SK-N-SH (cell line): ENCODE measurements around the gene GPD1. TPM values are rescaled to one million over a fixed set of nuclear protein-coding genes. Genes with fewer than 3 reads are reported as not detected.

ENCODE experiments used
- CTCF ChIA-PET: fragments of 300-600, 350-600 bp; formaldehyde crosslinking; extraction: SDS; loops from one replicate; lab custom pipeline; 2021; lab: Yijun Ruan, JAX
- POLR2A ChIA-PET: fragments of 350-600 bp; sonication (Branson Sonifier 250); formaldehyde crosslinking; extraction: SDS; loops from one replicate; lab custom pipeline; 2020; ENCODE audit warnings: antibody characterized with exemption, inconsistent platforms; lab: Yijun Ruan, JAX
- DNase-seq: peaks from one replicate; pipeline ENCODE4 v3.0.0; 2012
- H2AFZ ChIP-seq: fragments of 200-600 bp; sonication (generic); 2 replicates; pipeline ENCODE4 v1.8.1; 2016; ENCODE audit warnings: antibody characterized with exemption, mild to moderate bottlenecking, low read depth
- H3F3A ChIP-seq: fragments of 200-600 bp; sonication (generic); replicated peaks from 2 replicates; pipeline ENCODE3; 2016; ENCODE audit warnings: antibody characterized with exemption, mild to moderate bottlenecking; ENCODE audit not compliant: insufficient read depth
- H3K27ac ChIP-seq, 2 experiments: fragments of 200-500 bp in 1 of 2; fragments of 200-600 bp in 1 of 2; sonication (Bioruptor generic) in 1 of 2; sonication (generic), shearing (Covaris generic) in 1 of 2; 2 replicates each; pipeline versions ENCODE4 v1.5.1 to v1.6.1; 2014 to 2016; ENCODE audit warnings: low read depth in 2 of 2, inconsistent platforms in 1 of 2, low read length in 1 of 2, mild to moderate bottlenecking in 1 of 2, mixed read lengths in 1 of 2
- H3K27me3 ChIP-seq: fragments of 200-600 bp; sonication (generic), shearing (Covaris generic); 2 replicates; pipeline ENCODE4 v1.6.1; 2016; ENCODE audit warnings: mixed run types; ENCODE audit not compliant: insufficient read depth
- H3K36me3 ChIP-seq, 2 experiments: fragments of 200-500 bp in 1 of 2; fragments of 200-600 bp in 1 of 2; sonication (Bioruptor generic) in 1 of 2; sonication (generic) in 1 of 2; replicated peaks in 1 of 2; 2 replicates each; pipeline versions ENCODE3 to v1.5.1; 2014 to 2016; ENCODE audit warnings: low read length in 1 of 2, mild to moderate bottlenecking in 1 of 2; ENCODE audit not compliant: insufficient read depth in 2 of 2, control insufficient read depth in 1 of 2
- H3K4me1 ChIP-seq, 2 experiments: fragments of 200-500 bp in 1 of 2; fragments of 200-600 bp in 1 of 2; sonication (Bioruptor generic) in 1 of 2; sonication (generic), shearing (Covaris generic) in 1 of 2; 2 replicates each; pipeline versions ENCODE4 v1.5.1 to v1.6.1; 2014 to 2016; ENCODE audit warnings: low read depth in 1 of 2, low read length in 1 of 2, mixed run types in 1 of 2; ENCODE audit not compliant: insufficient read depth in 2 of 2, control insufficient read depth in 1 of 2
- H3K4me2 ChIP-seq: fragments of 200-600 bp; sonication (generic), shearing (Covaris generic); 2 replicates; pipeline ENCODE4 v1.6.1; 2017; ENCODE audit warnings: mixed run types
- H3K4me3 ChIP-seq, 2 experiments: fragments of 200-500 bp in 1 of 2; fragments of 200-600 bp in 1 of 2; sonication (Bioruptor generic) in 1 of 2; sonication (generic), shearing (Covaris generic) in 1 of 2; 2 replicates each; pipeline versions ENCODE4 v1.5.1 to v1.8.1; 2014 to 2016; ENCODE audit warnings: low read depth in 2 of 2, inconsistent platforms in 1 of 2, low read length in 1 of 2, mild to moderate bottlenecking in 1 of 2, mixed read lengths in 1 of 2, moderate library complexity in 1 of 2
- H3K79me2 ChIP-seq: fragments of 200-600 bp; sonication (generic); 2 replicates; pipeline ENCODE4 v1.8.1; 2017; ENCODE audit warnings: mild to moderate bottlenecking; ENCODE audit not compliant: insufficient read depth
- H3K9ac ChIP-seq: fragments of 200-600 bp; sonication (generic); 2 replicates; pipeline ENCODE4 v1.6.1; 2017; ENCODE audit warnings: mixed run types
- H3K9me2 ChIP-seq: fragments of 200-600 bp; sonication (generic); 2 replicates; pipeline ENCODE4 v1.6.1; 2017; ENCODE audit warnings: mixed run types
- H3K9me3 ChIP-seq: fragments of 200-600 bp; sonication (generic); 2 replicates; pipeline ENCODE4 v1.6.1; 2017; ENCODE audit warnings: mixed run types, mild to moderate bottlenecking, moderate library complexity
- H4K20me1 ChIP-seq: fragments of 200-600 bp; sonication (generic); 2 replicates; pipeline ENCODE4 v1.6.1; 2017; ENCODE audit warnings: mild to moderate bottlenecking, mixed run types; ENCODE audit not compliant: insufficient read depth
- EZH2phosphoT487 ChIP-seq: fragments of 200-600 bp; sonication (generic); IDR thresholded peaks from 2 replicates; pipeline ENCODE4 v1.6.1; 2017; ENCODE audit warnings: low read depth, mixed run types, mild to moderate bottlenecking, antibody characterized with exemption, moderate library complexity, borderline replicate concordance
- FOSL2 ChIP-seq: IDR thresholded peaks from 2 replicates; pipeline ENCODE4 v1.4.0; 2012; ENCODE audit warnings: low read depth, mild to moderate bottlenecking, moderate library complexity, borderline replicate concordance
- NRF1 ChIP-seq: IDR thresholded peaks from 2 replicates; pipeline ENCODE4 v1.6.1; 2012; ENCODE audit warnings: low read depth, mild to moderate bottlenecking, low read length
- RAD21 ChIP-seq: IDR thresholded peaks from 2 replicates; pipeline ENCODE4 v1.6.1; 2012; ENCODE audit warnings: mild to moderate bottlenecking, low read length
- RFX5 ChIP-seq: IDR thresholded peaks from 2 replicates; pipeline ENCODE4 v1.6.1; 2012; ENCODE audit warnings: mild to moderate bottlenecking, improper control_type of control experiment, low read length
- TCF12 ChIP-seq: IDR thresholded peaks from 2 replicates; pipeline ENCODE4 v1.4.0; 2012
- YY1 ChIP-seq: IDR thresholded peaks from 2 replicates; pipeline ENCODE4 v1.4.0; 2012; ENCODE audit warnings: low read depth, mild to moderate bottlenecking
- WGBS: methylation state at CpG from one replicate; pipeline ENCODE4 v1.1.6; 2017; ENCODE audit warnings: low lambda C conversion rate; 5-methylcytosine and 5-hydroxymethylcytosine counted together
- polyA plus RNA-seq, 3 experiments: library from polyadenylated mRNA; depleted of rRNA; stranded (reverse); fragments of >200 nt; gene quantifications; 2 replicates each; pipeline ENCODE4 v1.2.3, GENCODE V29; 2012
- TF ChIP-seq, protein P1 (sequence below): IDR thresholded peaks from 2 replicates; pipeline ENCODE4 v1.4.0; 2012; ENCODE audit warnings: low read depth, borderline replicate concordance
- TF ChIP-seq, protein P2 (sequence below): IDR thresholded peaks from 2 replicates; pipeline ENCODE4 v1.4.0; 2012; ENCODE audit warnings: low read depth
- TF ChIP-seq, protein P3 (sequence below): IDR thresholded peaks from 2 replicates; pipeline ENCODE4 v1.6.1; 2012; ENCODE audit warnings: mild to moderate bottlenecking, low read depth, low read length, moderate library complexity
- TF ChIP-seq, protein P4 (sequence below): IDR thresholded peaks from 2 replicates; pipeline ENCODE4 v1.4.0; 2012; ENCODE audit warnings: low read depth, borderline replicate concordance
- TF ChIP-seq, protein P5 (sequence below): fragments of 200-600 bp; sonication (generic); IDR thresholded peaks from 2 replicates; pipeline ENCODE4 v1.6.1; 2017; ENCODE audit warnings: antibody characterized with exemption, mild to moderate bottlenecking, moderate library complexity

Gene GPD1
- polyA plus RNA-seq, 1 of the 3 experiments (the other 2 are of a cell fraction): 0.07 TPM

DNA sequence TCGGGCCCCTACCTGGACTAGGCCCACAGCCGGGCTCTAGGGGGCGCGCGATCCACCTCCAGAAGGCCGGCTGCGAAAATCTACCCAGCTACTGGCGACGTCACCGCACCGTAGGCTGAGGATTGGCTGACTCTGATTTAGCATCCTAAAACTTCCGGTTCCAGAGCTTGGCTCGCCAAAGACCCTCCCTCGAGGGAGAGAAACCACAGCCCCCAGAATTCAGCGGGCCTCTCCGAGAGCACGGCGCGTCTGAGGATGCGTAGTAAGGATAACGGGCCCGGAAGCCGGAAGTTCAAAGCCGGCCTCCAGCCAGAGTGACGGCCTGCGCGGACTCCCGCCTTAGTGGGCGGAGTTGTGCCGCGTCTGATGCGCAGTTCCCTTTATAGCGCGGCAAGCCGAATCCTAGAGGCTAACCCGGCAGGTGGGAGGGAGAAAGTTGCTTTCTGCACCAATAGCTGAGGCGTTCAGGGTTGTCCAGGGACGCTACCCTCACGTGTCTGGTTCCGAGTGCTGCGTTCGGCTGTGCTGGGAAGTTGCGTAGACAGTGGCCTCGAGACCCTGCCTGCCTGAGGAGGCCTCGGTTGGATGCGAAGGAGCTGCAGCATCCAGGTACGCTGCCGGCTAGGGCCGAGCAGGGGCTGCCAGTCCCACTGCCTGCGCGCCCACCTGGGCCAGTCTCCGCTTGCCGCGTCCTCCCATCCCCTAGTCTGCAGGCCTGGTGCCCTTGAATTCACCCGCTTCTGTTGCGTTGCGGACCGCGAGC is 8.1 kb downstream of the GPD1 start, which contains the start of gene COX14 (continued):
- TF ChIP-seq, protein P1, sequence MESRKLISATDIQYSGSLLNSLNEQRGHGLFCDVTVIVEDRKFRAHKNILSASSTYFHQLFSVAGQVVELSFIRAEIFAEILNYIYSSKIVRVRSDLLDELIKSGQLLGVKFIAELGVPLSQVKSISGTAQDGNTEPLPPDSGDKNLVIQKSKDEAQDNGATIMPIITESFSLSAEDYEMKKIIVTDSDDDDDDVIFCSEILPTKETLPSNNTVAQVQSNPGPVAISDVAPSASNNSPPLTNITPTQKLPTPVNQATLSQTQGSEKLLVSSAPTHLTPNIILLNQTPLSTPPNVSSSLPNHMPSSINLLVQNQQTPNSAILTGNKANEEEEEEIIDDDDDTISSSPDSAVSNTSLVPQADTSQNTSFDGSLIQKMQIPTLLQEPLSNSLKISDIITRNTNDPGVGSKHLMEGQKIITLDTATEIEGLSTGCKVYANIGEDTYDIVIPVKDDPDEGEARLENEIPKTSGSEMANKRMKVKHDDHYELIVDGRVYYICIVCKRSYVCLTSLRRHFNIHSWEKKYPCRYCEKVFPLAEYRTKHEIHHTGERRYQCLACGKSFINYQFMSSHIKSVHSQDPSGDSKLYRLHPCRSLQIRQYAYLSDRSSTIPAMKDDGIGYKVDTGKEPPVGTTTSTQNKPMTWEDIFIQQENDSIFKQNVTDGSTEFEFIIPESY: no peak
- TF ChIP-seq NRF1: peak; percentile 85
- TF ChIP-seq YY1: no peak
- TF ChIP-seq, protein P2, sequence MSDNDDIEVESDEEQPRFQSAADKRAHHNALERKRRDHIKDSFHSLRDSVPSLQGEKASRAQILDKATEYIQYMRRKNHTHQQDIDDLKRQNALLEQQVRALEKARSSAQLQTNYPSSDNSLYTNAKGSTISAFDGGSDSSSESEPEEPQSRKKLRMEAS: peak; percentile 93
- no peak for TF ChIP-seq TCF12
- TF ChIP-seq, protein P3, sequence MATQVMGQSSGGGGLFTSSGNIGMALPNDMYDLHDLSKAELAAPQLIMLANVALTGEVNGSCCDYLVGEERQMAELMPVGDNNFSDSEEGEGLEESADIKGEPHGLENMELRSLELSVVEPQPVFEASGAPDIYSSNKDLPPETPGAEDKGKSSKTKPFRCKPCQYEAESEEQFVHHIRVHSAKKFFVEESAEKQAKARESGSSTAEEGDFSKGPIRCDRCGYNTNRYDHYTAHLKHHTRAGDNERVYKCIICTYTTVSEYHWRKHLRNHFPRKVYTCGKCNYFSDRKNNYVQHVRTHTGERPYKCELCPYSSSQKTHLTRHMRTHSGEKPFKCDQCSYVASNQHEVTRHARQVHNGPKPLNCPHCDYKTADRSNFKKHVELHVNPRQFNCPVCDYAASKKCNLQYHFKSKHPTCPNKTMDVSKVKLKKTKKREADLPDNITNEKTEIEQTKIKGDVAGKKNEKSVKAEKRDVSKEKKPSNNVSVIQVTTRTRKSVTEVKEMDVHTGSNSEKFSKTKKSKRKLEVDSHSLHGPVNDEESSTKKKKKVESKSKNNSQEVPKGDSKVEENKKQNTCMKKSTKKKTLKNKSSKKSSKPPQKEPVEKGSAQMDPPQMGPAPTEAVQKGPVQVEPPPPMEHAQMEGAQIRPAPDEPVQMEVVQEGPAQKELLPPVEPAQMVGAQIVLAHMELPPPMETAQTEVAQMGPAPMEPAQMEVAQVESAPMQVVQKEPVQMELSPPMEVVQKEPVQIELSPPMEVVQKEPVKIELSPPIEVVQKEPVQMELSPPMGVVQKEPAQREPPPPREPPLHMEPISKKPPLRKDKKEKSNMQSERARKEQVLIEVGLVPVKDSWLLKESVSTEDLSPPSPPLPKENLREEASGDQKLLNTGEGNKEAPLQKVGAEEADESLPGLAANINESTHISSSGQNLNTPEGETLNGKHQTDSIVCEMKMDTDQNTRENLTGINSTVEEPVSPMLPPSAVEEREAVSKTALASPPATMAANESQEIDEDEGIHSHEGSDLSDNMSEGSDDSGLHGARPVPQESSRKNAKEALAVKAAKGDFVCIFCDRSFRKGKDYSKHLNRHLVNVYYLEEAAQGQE: peak; percentile 32; the same call in 1 of the 2 replicates

DNA sequence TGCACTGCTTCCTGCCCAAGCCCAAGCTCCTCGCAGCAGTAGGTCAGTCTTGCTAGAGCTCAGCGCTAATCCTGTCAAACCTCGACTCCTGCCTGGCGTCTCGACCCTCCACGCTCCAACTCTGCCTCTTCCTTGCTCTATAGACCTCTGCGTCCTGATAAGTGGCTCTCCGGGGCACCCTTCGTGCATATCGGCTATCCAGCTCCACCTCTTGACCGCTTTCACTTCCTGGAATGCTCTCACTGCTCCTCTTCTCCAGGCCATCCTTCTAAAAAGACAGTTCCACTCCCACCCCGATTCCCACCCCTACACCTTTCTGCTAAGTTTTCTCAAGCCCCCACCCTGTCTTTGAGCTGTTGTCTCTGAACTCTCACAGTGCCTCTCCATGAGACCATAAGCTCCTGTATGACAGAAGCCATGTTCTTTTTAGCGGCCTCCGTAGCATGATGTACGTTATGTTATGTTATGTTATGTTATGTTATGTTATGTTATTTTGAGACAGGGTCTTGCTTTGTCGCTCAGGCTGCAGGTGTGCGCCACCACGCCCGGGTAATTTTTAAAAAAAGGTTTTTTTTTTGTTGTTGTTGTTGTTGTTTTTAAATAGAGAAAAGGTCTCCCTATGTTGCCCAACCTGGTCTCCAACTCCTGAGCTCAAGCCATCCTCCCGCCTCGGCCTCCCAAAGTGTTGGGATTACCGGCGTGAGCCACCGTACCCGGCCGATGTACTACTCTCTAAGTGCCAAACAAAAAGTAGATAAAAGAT is 8.8 kb downstream of the GPD1 start:
- peaks cover 0 to 14% of the 10 kb centered on the region in 2 experiments for H3K36me3 ChIP-seq
- WGBS: 2% methylated on average over 26 of the region's 26 CpGs
- CTCF ChIA-PET: interaction anchor here (1.3 to 5.5 kb wide), 20 partner anchors 13 to 245 kb away, joined by 4 to 96 read pairs (median 10); partner anchors contain the start of genes CERS5, GPD1 and SMARCD1
- no peaks in the 10 kb centered on the region for H3K9me2 ChIP-seq
- peak overlapping the region; percentile 69 to 95 for H3K27ac ChIP-seq
- peaks cover 50% of the 10 kb centered on the region for H3K79me2 ChIP-seq
- no peaks in the 10 kb centered on the region for H3K27me3 ChIP-seq
- DNase-seq: peak; percentile 49
- peaks cover 12 to 18% of the 10 kb centered on the region in 2 experiments; a peak in 2 of 4 replicates for H3K4me1 ChIP-seq
- peak overlapping the region; percentile 67 to 99 for H3K4me3 ChIP-seq
- H4K20me1 ChIP-seq: peaks cover 9% of the 10 kb centered on the region; the same call in 1 of the 2 replicates
- POLR2A ChIA-PET: interaction anchor here (0.7 to 3.4 kb wide), 17 partner anchors 8 to 371 kb away, joined by 3 to 27 read pairs (median 3); partner anchors contain the start of genes CERS5, GPD1, SMARCD1 and TMBIM6
- peaks cover 15% of the 10 kb centered on the region for H3F3A ChIP-seq
- TF ChIP-seq, protein P4, sequence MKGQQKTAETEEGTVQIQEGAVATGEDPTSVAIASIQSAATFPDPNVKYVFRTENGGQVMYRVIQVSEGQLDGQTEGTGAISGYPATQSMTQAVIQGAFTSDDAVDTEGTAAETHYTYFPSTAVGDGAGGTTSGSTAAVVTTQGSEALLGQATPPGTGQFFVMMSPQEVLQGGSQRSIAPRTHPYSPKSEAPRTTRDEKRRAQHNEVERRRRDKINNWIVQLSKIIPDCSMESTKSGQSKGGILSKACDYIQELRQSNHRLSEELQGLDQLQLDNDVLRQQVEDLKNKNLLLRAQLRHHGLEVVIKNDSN: no peak
- TF ChIP-seq, protein P2: no peak
- 0 out of 2 replicates have a peak, but pooled peaks have one; percentile 24 for TF ChIP-seq YY1
- TF ChIP-seq, protein P5, sequence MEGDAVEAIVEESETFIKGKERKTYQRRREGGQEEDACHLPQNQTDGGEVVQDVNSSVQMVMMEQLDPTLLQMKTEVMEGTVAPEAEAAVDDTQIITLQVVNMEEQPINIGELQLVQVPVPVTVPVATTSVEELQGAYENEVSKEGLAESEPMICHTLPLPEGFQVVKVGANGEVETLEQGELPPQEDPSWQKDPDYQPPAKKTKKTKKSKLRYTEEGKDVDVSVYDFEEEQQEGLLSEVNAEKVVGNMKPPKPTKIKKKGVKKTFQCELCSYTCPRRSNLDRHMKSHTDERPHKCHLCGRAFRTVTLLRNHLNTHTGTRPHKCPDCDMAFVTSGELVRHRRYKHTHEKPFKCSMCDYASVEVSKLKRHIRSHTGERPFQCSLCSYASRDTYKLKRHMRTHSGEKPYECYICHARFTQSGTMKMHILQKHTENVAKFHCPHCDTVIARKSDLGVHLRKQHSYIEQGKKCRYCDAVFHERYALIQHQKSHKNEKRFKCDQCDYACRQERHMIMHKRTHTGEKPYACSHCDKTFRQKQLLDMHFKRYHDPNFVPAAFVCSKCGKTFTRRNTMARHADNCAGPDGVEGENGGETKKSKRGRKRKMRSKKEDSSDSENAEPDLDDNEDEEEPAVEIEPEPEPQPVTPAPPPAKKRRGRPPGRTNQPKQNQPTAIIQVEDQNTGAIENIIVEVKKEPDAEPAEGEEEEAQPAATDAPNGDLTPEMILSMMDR: 0 out of 2 replicates have a peak, but pooled peaks have one; percentile 7
- TF ChIP-seq FOSL2: no peak
- TF ChIP-seq, protein P1: no peak
- TF ChIP-seq EZH2phosphoT487: no peak
- TF ChIP-seq RFX5: no peak
- TF ChIP-seq RAD21: no peak
- TF ChIP-seq NRF1: no peak
- H3K9me3 ChIP-seq: no peaks in the 10 kb centered on the region
- H3K9ac ChIP-seq: peak overlapping the region; percentile 79
- H3K4me2 ChIP-seq: peak overlapping the region; percentile 87
- H2AFZ ChIP-seq: peak overlapping the region; percentile 48
